OCI-M1 (cell line): ENCODE data around the gene SLC35F1.
"Not testable (repeated sequence)": the region's sequence is repeated elsewhere in the genome, so short reads cannot be mapped to it uniquely, and the experiment has no call there.

Experiments used
- DNase-seq: peaks from one replicate; lab custom pipeline; 2025; lab: John Stamatoyannopoulos, UW

Gene SLC35F1

GRCh38 chr6:117927866-117928265, 20.8 kb downstream of the SLC35F1 start:
- DNase-seq: no peak

DNA sequence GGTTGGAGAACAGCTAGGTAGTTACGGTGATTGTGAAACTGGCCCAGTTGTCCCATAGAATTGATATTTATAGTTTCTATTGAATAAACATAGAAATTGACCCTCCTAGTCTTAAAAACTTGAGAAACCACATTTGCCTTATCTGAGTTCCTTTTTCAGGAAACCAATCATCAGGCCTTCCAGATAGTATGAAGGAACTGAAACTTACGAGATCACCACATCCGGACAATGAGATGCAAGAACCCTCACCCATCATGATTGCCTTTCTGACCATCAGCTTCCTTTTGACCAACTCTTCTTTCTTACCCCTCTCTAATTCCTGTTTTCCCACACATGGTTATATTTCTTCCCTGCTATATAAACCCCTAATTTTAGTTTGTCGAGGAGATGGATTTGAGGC, 21.8 kb downstream of the SLC35F1 start:
- peak; percentile 26 for DNase-seq

GRCh38 chr6:117929501-117929900, 22.4 kb downstream of the SLC35F1 start:
- no peak for DNase-seq

DNA sequence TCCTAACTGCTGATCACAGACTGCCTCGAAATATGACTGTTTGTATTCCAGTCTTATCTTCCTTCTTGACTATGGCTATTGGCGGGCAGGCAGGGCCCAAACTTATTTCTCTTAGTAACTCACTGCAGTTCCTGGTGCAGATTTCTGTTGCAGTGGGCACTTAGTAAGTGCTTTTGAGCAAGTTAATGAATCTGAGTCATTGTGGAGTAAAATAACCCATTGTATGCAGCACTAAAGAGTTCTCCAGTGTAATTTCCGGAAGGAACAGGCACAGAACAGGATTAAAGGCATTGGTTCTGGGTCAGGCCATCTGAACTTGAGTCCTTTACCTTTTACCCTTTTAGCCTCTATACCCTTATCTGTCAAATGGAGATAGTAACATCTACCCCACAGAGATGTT, 23.6 kb downstream of the SLC35F1 start:
- no peak for DNase-seq

DNA sequence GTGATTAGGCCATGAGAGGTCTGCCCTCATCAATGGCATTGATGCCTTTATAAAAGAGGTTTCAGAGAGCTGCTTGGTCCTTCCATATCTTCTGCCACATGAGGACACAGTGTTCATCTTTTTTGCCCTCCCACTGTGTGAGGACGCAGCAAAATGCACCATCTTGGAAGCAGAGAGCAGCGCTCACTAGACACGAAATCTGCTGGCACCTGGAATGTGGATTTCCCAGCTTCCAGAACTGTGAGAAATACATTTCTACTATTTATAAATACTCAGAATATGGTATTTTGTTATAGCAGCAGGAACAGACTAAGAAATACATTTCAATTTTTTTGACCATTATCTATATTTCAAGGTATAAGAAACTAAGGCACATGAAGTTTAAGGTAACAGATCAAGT, 24.9 kb downstream of the SLC35F1 start:
- no peak for DNase-seq

DNA sequence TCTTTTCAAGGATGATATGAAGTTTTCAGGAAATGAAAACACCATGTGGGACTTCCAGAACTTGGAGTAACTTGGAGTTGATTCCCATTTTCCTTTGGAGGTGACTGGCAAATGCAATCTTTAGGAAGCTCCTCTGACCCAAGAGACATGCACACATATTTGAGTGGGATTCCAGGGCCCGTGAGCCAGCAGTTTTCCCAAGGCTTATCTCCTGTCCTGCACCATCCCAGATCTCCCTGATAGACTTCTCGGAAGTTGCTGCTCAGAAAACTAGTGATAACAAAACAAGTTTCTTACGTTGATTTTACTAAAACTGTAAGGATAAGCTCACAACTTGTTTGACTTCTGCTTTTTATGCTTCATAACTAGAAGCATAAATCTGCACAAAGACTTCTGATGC, 25.6 kb downstream of the SLC35F1 start:
- DNase-seq: no peak

DNA sequence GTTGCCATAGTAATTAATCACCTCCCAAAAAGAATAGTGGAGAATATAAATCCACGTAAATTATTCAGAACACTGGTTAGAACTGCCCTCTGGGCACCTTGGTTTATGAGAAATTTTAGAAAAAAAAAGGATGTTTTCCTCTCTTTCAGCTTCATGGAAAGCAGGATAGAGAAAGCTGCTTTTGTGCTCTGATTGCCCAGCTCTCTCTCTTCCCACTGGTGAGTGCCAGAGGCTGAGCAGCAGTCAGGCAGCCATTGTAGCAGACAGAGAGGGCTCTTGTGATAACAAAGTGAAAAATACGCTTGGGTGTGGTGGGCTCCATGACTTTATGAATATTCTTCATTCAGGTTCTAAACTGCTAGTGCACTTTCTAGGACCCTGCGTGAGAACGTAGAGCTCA, 26.4 kb downstream of the SLC35F1 start:
- no peak for DNase-seq

- no peak for DNase-seq
Measured at GRCh38 chr6:117938311-117938995, 31.4 kb downstream of the SLC35F1 start.

DNA sequence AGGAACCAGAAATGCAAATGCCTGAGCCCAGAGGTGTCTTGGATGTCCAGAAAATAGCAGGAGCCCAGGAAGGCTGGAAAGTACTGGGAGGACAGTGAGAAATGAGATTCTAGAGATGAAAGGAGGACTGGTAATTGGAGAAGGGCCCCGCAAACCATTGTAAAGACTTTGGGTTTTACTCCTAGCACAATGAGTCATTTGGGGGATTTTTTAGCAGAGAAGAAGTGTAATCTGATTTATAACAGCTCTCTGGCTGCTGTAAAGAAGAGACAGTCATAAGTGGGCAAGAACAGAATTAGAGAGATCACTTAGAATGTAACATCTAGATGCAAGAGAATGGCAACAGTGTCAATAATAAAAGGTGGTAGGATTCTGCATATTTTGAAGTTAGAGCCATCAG, 40.2 kb downstream of the SLC35F1 start:
- DNase-seq: no peak

DNA sequence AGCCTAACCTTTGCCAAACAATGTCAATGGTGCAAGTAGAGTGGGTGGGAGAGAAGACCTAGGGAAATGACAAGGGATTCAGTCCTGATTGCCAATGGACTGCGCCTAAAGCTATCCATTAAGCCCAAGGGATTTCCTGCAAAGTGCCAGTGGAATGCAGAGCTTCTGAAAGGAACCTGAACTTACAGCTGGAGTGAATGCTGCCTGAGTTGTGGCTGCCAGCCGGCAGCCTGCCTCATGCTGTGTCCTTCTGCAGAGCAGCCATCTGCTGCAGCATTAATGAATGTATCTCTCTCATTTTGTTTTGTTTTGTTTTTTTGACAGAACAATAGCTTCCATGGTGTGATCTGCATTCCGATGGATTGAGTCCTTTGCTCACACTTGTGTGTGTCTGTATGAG, 44.7 kb downstream of the SLC35F1 start:
- no peak for DNase-seq

DNA sequence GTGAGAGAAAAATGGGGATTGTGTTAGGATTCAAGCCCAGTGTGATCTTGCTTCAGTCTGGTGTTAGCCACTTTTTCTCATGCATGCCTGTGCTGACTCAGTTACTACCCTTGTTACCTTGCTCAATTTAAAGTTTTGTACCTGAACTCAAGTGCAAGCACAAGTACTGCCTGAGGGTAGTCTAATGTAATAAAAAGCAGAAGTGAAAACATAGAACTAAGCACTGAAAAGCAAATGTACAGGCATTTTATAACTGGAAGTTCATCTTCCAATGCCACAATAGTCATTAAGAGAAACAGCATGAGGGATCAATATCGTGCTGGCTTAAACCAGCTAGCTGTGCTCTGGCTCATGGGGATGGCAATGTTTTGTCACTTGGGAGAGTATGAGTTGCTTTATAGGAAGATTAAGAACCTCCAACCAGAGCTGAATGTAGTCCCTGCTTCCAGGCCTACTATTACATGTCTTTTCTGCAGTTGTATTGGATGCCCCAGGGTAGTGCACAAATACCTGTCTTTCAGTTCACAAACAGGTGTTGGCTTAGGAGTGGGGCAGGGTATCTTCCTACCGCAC, 48.7 kb downstream of the SLC35F1 start:
- no peak for DNase-seq

DNA sequence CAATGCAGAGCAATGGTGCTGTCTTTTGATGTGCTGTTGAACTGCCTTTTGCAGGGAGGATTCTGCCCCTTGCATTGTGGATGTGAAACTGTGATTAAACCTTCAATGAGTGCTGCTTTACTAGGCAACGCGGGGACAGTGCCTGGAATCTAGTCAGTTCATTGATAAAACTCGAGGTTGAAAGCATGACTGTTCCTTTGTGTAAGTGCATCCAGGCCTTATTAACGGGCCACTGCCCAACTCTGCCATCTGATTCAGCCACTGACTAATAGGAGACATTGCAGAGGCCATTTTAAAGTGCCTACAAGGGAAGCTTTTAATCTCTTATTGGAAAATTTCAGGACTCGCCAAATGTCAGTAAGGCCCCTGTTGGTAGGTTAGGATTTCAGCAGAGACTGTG, 49.3 kb downstream of the SLC35F1 start:
- DNase-seq: no peak

DNA sequence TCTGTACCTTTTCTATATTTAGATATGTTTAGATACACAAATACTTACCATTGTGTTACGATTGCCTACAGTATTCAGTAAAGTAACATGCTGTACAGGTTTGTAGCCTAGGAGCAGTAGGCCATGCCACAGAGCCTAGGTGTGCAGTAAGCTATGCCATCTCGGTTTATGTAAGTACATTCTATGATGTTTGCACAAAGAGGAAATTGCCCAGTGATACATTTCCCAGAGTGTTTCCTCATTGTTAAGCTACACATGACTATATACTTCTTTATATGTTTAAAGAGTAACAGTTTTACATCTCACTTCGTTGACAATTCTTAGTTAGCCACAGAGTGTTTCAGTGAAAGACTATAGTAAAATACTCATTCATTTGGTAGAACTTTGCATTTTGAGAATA, 51.5 kb downstream of the SLC35F1 start:
- DNase-seq: no peak

- DNase-seq: no peak
Measured at GRCh38 chr6:117960877-117961276, 53.8 kb downstream of the SLC35F1 start.

DNA sequence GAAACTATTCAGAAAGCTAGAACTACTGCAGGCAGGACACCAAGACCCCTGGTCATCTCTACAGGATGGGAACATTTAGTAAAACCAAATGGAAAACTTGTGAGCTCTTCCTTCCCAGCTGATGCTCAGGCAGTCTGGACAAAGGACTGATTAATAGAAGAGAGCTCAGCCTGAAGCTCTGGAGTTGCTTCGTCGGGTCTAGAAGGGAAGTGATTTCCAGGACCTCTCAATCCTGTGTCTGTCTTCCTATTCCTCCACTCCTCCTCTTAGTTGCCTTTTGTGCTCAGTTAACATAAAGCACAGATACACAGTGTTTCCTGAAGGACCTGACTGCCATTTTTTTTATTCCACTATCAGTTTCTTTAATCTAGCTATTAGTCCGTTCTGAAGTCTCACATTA, 54.2 kb downstream of the SLC35F1 start:
- DNase-seq: no peak

GRCh38 chr6:117965763-117966162, 58.7 kb downstream of the SLC35F1 start:
- DNase-seq: not testable (repeated sequence)

DNA sequence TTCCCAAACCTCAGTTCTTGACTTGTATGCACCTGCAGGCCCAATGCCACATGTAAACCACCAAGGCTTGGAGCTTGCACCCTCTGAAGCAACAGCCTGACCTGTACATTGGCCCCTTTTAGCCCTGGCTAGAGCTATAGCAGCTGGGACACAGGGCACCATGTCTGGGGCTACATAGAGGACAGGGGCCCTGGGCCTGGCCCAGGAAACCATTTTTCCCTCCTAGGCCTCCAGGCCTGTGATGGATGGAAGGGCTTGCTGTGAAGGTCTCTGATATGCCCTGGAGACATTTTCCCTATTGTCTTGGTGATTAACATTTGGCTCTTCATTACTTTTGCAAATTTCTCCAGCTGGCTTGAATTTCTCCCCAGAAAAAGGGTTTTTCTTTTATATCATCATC, 64.6 kb downstream of the SLC35F1 start:
- no peak for DNase-seq

- no peak for DNase-seq
Measured at GRCh38 chr6:117974914-117975627, 68.0 kb downstream of the SLC35F1 start.

DNA sequence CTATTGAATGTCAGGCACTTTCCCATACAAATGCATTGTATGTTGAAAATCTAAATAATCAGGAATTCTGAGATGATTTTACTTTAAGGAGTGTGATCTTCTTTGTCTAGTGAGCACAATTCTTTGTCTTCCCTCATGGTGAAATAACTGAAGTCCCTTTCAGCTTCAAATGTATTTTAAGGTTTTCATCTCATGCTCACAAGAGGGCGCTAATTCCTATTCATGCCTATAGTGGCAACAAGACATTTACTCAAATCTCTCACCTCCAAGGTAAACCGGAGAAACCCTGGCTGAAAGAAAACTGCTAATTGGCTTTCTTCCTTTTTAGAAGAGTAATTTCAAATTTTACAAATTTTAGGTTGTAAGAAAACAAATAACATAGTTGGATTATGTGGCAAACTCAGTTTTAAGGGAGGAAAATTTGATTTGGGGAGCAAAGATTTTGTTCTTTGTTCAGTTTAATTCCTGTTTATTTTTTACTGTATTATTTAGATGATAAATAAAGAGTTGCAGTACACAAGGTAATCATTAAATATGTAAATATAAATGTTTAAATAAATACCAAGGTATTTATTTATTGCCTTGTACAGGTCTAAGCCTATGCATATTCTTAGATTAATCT, 69.1 kb downstream of the SLC35F1 start:
- peak; percentile 81 for DNase-seq

GRCh38 chr6:117985916-117986315, 78.9 kb downstream of the SLC35F1 start:
- no peak for DNase-seq

DNA sequence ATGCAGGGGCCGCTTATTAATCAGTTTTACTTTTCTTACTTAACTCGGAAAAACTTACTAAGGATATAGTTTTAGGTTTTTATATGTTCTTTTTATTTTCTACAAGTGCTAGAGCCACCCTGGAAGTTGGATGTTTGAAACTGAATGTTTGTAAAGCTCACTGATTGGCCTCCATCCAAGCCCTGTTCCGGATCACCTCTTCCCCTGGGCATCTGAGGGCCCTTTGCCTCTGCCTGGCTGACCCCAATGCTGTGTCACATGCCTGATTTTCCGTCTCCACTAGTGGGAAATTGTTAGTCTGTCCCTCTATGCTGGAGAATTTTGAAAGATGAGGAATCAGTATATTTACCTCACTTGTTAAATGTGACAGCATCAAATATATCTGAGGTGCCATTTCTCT, 79.3 kb downstream of the SLC35F1 start:
- no peak for DNase-seq

GRCh38 chr6:117989086-117989485, 82.0 kb downstream of the SLC35F1 start:
- no peak for DNase-seq

DNA sequence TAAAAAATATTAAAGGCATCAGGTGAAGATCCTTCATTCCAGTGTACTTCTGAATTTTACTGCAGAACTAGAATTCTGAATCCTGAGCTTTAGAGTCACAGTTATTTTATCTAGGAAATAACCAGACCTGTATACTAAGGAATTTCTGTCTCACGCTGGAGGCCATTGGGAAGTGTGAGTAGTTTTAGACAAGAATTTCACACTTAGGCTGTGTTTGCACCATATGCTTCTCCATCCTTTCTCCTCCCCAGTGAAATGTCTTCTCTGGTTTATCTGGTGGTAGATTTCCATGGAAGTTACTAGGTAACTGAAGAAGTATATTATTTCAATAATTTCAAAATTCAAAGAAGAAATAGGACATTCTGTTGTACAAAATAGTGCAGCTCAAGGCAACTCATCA, 83.1 kb downstream of the SLC35F1 start:
- DNase-seq: no peak
